ENCODE data around the gene MTF2.
"Not testable (repeated sequence)": the region's sequence is repeated elsewhere in the genome, so short reads cannot be mapped to it uniquely, and the experiment has no call there.

The MTF2 gene

GRCh38 chr1:93143769-93144168 lies 64.7 kb downstream of the MTF2 start:
- DNase-seq: no peak

GRCh38 chr1:93148001-93148400 lies 68.9 kb downstream of the MTF2 start:
- no peak for DNase-seq

- no peak for DNase-seq
These were observed 71.6 kb downstream of the MTF2 start for GRCh38 chr1:93150729-93151128.

GRCh38 chr1:93151474-93151873 lies 72.4 kb downstream of the MTF2 start:
- DNase-seq: no peak

GRCh38 chr1:93152835-93153234 lies 73.8 kb downstream of the MTF2 start:
- no peak for DNase-seq

GRCh38 chr1:93154898-93155297 lies 75.8 kb downstream of the MTF2 start:
- DNase-seq: no peak

GRCh38 chr1:93155335-93155734 lies 76.3 kb downstream of the MTF2 start:
- no peak for DNase-seq

- no peak for DNase-seq
These were observed 80.3 kb downstream of the MTF2 start for GRCh38 chr1:93159337-93159736.

- DNase-seq: not testable (repeated sequence)
These were observed 84.2 kb downstream of the MTF2 start for GRCh38 chr1:93163314-93163713.

GRCh38 chr1:93164816-93165215 lies 85.7 kb downstream of the MTF2 start:
- DNase-seq: no peak

- DNase-seq: not testable (repeated sequence)
These were observed 86.8 kb downstream of the MTF2 start for GRCh38 chr1:93165895-93166294.

- no peak for DNase-seq
These were observed 87.9 kb downstream of the MTF2 start for GRCh38 chr1:93167006-93167405.

- DNase-seq: not testable (repeated sequence)
These were observed 91.1 kb downstream of the MTF2 start for GRCh38 chr1:93170141-93170678.

GRCh38 chr1:93171549-93172034 lies 92.5 kb downstream of the MTF2 start:
- no peak for DNase-seq

- no peak for DNase-seq
These were observed 93.7 kb downstream of the MTF2 start for GRCh38 chr1:93172778-93173177.

GRCh38 chr1:93174638-93175037 lies 95.6 kb downstream of the MTF2 start:
- not testable (repeated sequence) for DNase-seq

GRCh38 chr1:93177991-93178390 lies 98.9 kb downstream of the MTF2 start:
- no peak for DNase-seq

GRCh38 chr1:93178418-93178817 lies 99.3 kb downstream of the MTF2 start:
- DNase-seq: no peak

- peak; percentile 100 for DNase-seq
These were observed 101.0 kb downstream of the MTF2 start, which contains the start of gene TMED5 for GRCh38 chr1:93179886-93180722. Gene TMED5 (minus strand): TSS chr1:93180413. CDS start chr1:93180242, 171 bp downstream.

GRCh38 chr1:93180723-93181613 lies 101.9 kb downstream of the MTF2 start, which contains the start of gene CCDC18:
Gene CCDC18 (plus strand): TSS chr1:93180724. CDS start chr1:93183362, 2,638 bp downstream.
- no peak for DNase-seq

GRCh38 chr1:93186667-93187066 lies 107.6 kb downstream of the MTF2 start:
- DNase-seq: no peak

Measured in right hindlimb (tissue), 1 donor.